Activated CD4-positive, alpha-beta T cell treated with anti-CD3 and anti-CD28 coated beads, Interleukin-2, amount 10 ng/mL, durations not matched to agents 24 days and 14 days (primary cell): ENCODE data around the gene SHB. TPM values are rescaled to one million over a fixed set of nuclear protein-coding genes. Genes with fewer than 3 reads are reported as not detected.

ENCODE experiments used
- DNase-seq: peaks from one replicate; pipeline ENCODE4 v3.0.0; 2022
- H3K27ac Mint-ChIP-seq: one replicate; pipeline ENCODE4 v1.8.0; 2022; ENCODE audit warnings: mild to moderate bottlenecking, mixed read lengths
- H3K27me3 Mint-ChIP-seq: one replicate; pipeline ENCODE4 v1.8.0; 2022; ENCODE audit warnings: mixed read lengths
- H3K36me3 Mint-ChIP-seq: one replicate; pipeline ENCODE4 v1.8.0; 2022; ENCODE audit warnings: low read depth, mild to moderate bottlenecking, mixed read lengths
- H3K4me1 Mint-ChIP-seq: one replicate; pipeline ENCODE4 v1.8.0; 2021; ENCODE audit warnings: mixed read lengths
- H3K4me3 Mint-ChIP-seq: one replicate; pipeline ENCODE4 v1.8.0; 2022; ENCODE audit warnings: mild to moderate bottlenecking, moderate library complexity, mixed read lengths
- H3K9me3 Mint-ChIP-seq: one replicate; pipeline ENCODE4 v1.8.0; 2021; ENCODE audit warnings: mixed read lengths
- intact Hi-C: fragments of 100-400 bp; cut with micrococcal nuclease; formaldehyde crosslinking; loops from one replicate; pipeline ENCODE4 v1.15.1; 2023
- total RNA-seq: library from RNA; stranded (reverse); gene quantifications from 2 replicates; pipeline ENCODE4 v1.2.3, GENCODE V29; 2022

SHB gene
- total RNA-seq, 1 donor from 2014 or later = 2.1 TPM

GRCh38 chr9:37941253-37941652 lies 127.8 kb downstream of the SHB start:
- Mint-ChIP-seq H3K27me3 (no peaks in the 10 kb centered on the region), H3K4me1 (no peaks in the 10 kb centered on the region), H3K9me3 (no peaks in the 10 kb centered on the region), H3K4me3 (no peak overlapping the region), H3K27ac (no peak overlapping the region), H3K36me3 (no peaks in the 10 kb centered on the region)
- intact Hi-C loops = no loop called here
- no peak for DNase-seq

GRCh38 chr9:37939575-37940095 lies 129.4 kb downstream of the SHB start:
- DNase-seq = no peak
- H3K27ac Mint-ChIP-seq = no peak overlapping the region
- no peak overlapping the region for H3K4me3 Mint-ChIP-seq
- no peaks in the 10 kb centered on the region for H3K4me1 Mint-ChIP-seq
- H3K9me3 Mint-ChIP-seq = no peaks in the 10 kb centered on the region
- H3K36me3 Mint-ChIP-seq = no peaks in the 10 kb centered on the region
- no peaks in the 10 kb centered on the region for H3K27me3 Mint-ChIP-seq
- intact Hi-C loops = no loop called here

- DNase-seq = no peak
- Mint-ChIP-seq H3K9me3 (no peaks in the 10 kb centered on the region), H3K27me3 (no peaks in the 10 kb centered on the region), H3K4me3 (no peak overlapping the region), H3K36me3 (no peaks in the 10 kb centered on the region), H3K27ac (no peak overlapping the region), H3K4me1 (no peaks in the 10 kb centered on the region)
- intact Hi-C loops = no loop called here
These were observed 130.7 kb downstream of the SHB start for GRCh38 chr9:37938121-37938891.

GRCh38 chr9:37937366-37937765 lies 131.7 kb downstream of the SHB start:
- no peaks in the 10 kb centered on the region for H3K27me3 Mint-ChIP-seq
- no peak overlapping the region for H3K4me3 Mint-ChIP-seq
- no peaks in the 10 kb centered on the region for H3K9me3 Mint-ChIP-seq
- no peaks in the 10 kb centered on the region for H3K36me3 Mint-ChIP-seq
- no peak overlapping the region for H3K27ac Mint-ChIP-seq
- no peak for DNase-seq
- no peaks in the 10 kb centered on the region for H3K4me1 Mint-ChIP-seq
- intact Hi-C loops = no loop called here

- Mint-ChIP-seq H3K4me1 (no peaks in the 10 kb centered on the region), H3K27ac (no peak overlapping the region), H3K36me3 (no peaks in the 10 kb centered on the region), H3K9me3 (no peaks in the 10 kb centered on the region), H3K4me3 (no peak overlapping the region), H3K27me3 (no peaks in the 10 kb centered on the region)
- intact Hi-C loops = no loop called here
- DNase-seq = no peak
These were observed 132.1 kb downstream of the SHB start for GRCh38 chr9:37936965-37937364.

- intact Hi-C loops = no loop called here
- no peak overlapping the region for H3K4me3 Mint-ChIP-seq
- H3K27me3 Mint-ChIP-seq = no peaks in the 10 kb centered on the region
- H3K36me3 Mint-ChIP-seq = no peaks in the 10 kb centered on the region
- no peak overlapping the region for H3K27ac Mint-ChIP-seq
- H3K4me1 Mint-ChIP-seq = no peaks in the 10 kb centered on the region
- DNase-seq = no peak
- H3K9me3 Mint-ChIP-seq = no peaks in the 10 kb centered on the region
These were observed 132.7 kb downstream of the SHB start for GRCh38 chr9:37936376-37936775.

GRCh38 chr9:37935096-37935495 lies 133.9 kb downstream of the SHB start:
- Mint-ChIP-seq H3K9me3 (no peaks in the 10 kb centered on the region), H3K4me1 (no peaks in the 10 kb centered on the region), H3K36me3 (no peaks in the 10 kb centered on the region), H3K27me3 (no peaks in the 10 kb centered on the region), H3K4me3 (no peak overlapping the region), H3K27ac (no peak overlapping the region)
- no peak for DNase-seq
- intact Hi-C loops = no loop called here

GRCh38 chr9:37931592-37931991 lies 137.4 kb downstream of the SHB start:
- no peaks in the 10 kb centered on the region for H3K36me3 Mint-ChIP-seq

GRCh38 chr9:37929441-37929895 lies 139.6 kb downstream of the SHB start:
- Mint-ChIP-seq H3K27me3 (no peaks in the 10 kb centered on the region), H3K4me1 (peaks cover 2% of the 10 kb centered on the region), H3K4me3 (no peak overlapping the region), H3K9me3 (no peaks in the 10 kb centered on the region), H3K27ac (no peak overlapping the region), H3K36me3 (no peaks in the 10 kb centered on the region)
- intact Hi-C loops = no loop called here
- DNase-seq = no peak

More at GRCh38 chr9:37931592-37931991, 137.4 kb downstream of the SHB start:
- Mint-ChIP-seq H3K4me1 (no peaks in the 10 kb centered on the region), H3K27ac (no peak overlapping the region), H3K27me3 (no peaks in the 10 kb centered on the region), H3K4me3 (no peak overlapping the region), H3K9me3 (no peaks in the 10 kb centered on the region)
- DNase-seq = no peak
- intact Hi-C loops = no loop called here

- H3K27me3 Mint-ChIP-seq = no peaks in the 10 kb centered on the region
- H3K4me3 Mint-ChIP-seq = no peak overlapping the region
- intact Hi-C loops = no loop called here
- H3K36me3 Mint-ChIP-seq = no peaks in the 10 kb centered on the region
- no peak for DNase-seq
- no peak overlapping the region for H3K27ac Mint-ChIP-seq
- peaks cover 2% of the 10 kb centered on the region for H3K4me1 Mint-ChIP-seq
- H3K9me3 Mint-ChIP-seq = no peaks in the 10 kb centered on the region
These were observed 140.2 kb downstream of the SHB start for GRCh38 chr9:37928552-37929430.

GRCh38 chr9:37927601-37928551 lies 141.2 kb downstream of the SHB start:
- Mint-ChIP-seq H3K27me3 (no peaks in the 10 kb centered on the region), H3K9me3 (no peaks in the 10 kb centered on the region), H3K4me3 (no peak overlapping the region), H3K36me3 (no peaks in the 10 kb centered on the region), H3K4me1 (peaks cover 2% of the 10 kb centered on the region), H3K27ac (no peak overlapping the region)
- intact Hi-C loops = no loop called here
- DNase-seq = no peak

GRCh38 chr9:37927132-37927531 lies 141.9 kb downstream of the SHB start:
- Mint-ChIP-seq H3K4me1 (peaks cover 2% of the 10 kb centered on the region), H3K27ac (no peak overlapping the region), H3K9me3 (no peaks in the 10 kb centered on the region), H3K4me3 (no peak overlapping the region), H3K36me3 (no peaks in the 10 kb centered on the region), H3K27me3 (no peaks in the 10 kb centered on the region)
- no peak for DNase-seq
- intact Hi-C loops = no loop called here

- Mint-ChIP-seq H3K4me3 (no peak overlapping the region), H3K27ac (no peak overlapping the region)
These were observed 142.3 kb downstream of the SHB start for GRCh38 chr9:37926737-37927118.

More at GRCh38 chr9:37926737-37927118, 142.3 kb downstream of the SHB start:
- no peaks in the 10 kb centered on the region for H3K9me3 Mint-ChIP-seq
- H3K27me3 Mint-ChIP-seq = no peaks in the 10 kb centered on the region
- H3K4me1 Mint-ChIP-seq = peaks cover 2% of the 10 kb centered on the region
- no peak for DNase-seq
- intact Hi-C loops = no loop called here
- H3K36me3 Mint-ChIP-seq = no peaks in the 10 kb centered on the region
